Fibroblast of upper back skin (primary cell): Measurements from ENCODE around the gene GPC5.
"Not testable (repeated sequence)": the region's sequence is repeated elsewhere in the genome, so short reads cannot be mapped to it uniquely, and the experiment has no call there.

Experiments used
- DNase-seq: peaks from one replicate; pipeline ENCODE4 v3.0.0-alpha.2; 2013

GPC5 gene

GRCh38 chr13:91398413-91399188, at the start of gene GPC5:
Gene GPC5, plus strand, starts transcription at chr13:91398621.
- peak; percentile 39 for DNase-seq

- DNase-seq: peak; percentile 83
These were observed 49.5 kb upstream of the GPC5 start for GRCh38 chr13:91348906-91349435.

- no peak for DNase-seq
These were observed 48.2 kb upstream of the GPC5 start for GRCh38 chr13:91349992-91350911.

- no peak for DNase-seq
These were observed 47.3 kb upstream of the GPC5 start for GRCh38 chr13:91351123-91351522.

GRCh38 chr13:91351980-91352379, 46.4 kb upstream of the GPC5 start:
- DNase-seq: no peak

GRCh38 chr13:91352891-91353290, 45.5 kb upstream of the GPC5 start:
- DNase-seq: not testable (repeated sequence)

DNA sequence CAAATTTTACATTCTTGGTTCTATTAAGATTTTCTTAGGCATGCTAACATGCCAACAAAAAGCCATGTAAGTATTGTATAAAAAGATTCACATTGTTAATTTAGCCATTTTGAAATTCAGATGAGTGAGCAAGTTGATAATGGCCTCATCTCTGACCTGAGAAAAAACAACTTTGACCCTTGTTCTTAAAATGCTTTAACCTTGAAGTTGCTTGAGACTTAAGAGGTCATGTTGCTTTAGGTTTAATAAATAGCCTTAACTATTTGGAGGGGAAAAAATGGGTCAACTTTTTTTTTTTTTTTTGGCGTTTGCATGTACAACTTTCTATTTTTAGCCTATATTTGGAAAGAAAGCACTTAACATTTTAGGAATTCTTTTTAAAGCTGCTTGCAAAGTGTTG, 44.9 kb upstream of the GPC5 start:
- no peak for DNase-seq

DNA sequence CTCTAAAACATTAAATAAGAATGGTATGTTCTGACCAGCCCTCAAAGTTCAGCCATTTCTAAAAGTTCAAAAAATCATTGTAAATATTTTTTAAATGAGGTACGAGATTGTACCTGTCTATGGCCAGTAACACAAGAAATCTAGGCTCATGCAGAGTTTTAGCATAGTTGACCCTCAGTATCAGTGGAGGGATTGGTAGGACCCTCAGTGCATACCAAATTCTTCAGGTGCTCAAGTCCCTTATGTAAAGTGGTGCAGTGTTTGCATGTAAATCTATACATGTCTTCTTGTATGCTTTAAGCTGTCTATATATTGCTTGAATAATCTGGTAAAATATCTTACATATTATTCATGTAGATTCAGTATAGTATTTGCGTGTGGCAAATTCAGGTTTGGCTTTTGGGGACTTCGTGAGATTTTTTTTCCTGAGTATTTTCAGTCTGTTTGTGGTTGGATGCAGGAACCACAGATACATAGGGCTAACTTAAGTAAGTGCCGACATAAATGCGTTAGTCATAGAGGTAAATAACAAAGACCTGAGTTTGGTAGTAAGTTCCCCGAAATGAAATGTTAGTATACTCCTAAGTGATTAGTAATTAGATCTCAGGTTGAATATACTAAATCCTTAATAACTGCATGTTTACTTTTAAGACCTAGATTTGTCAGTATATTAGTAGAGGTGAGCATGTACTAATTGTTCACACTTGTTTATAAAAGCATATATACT, 43.2 kb upstream of the GPC5 start:
- no peak for DNase-seq

- no peak for DNase-seq
These were observed 42.4 kb upstream of the GPC5 start for GRCh38 chr13:91355826-91356710.

DNA sequence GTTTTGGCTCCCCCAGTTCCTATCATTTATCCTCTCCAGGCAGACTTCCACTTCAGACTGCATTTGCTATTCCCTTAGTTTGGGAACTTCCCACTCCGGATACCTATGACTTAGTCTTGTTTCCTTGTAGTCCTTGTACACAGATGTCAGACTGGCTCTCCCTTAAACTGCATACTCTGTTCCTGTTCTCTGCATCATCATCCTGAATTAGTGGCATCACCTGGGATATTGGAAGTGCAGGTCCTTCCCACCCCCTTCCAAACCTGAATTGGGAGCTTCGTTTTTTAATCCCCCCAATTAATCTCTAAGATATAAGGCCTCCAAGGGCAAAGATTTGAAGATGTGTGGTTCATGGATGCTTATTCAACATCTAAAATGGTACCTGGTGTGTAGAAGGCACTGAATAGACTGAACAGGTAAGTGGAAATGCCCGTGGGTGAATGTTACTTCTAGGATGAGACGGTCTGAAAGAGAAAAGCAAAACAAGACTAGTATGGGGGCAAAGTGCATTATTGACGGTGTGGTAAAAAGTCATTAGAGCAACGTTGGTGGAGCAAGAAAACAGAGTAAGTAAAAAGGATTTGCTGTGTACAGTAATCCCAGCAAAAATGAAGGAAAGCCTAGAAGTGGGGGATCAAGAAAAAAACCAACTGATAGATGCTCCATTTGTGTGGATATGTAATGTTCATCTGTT, 41.4 kb upstream of the GPC5 start:
- DNase-seq: no peak

- no peak for DNase-seq
These were observed 40.6 kb upstream of the GPC5 start for GRCh38 chr13:91357613-91358386.

DNA sequence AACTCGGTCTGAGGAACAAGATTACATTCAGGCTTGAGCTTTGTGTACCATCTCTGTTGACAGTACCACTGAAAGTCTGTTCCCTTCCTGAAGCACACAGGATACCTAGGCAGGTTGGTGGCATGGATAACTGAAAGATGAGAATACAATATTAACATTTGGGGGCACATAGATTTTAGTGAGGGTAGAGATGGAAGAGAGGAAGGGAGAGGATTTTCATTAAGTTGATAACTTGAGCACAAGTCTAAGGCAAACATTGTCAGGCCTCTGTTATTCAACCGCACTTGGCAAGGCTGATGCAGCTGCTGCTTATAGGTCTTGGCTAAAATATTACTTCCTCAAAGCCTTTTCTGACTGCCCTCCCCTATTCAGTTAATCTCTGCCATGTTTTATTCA, 40.0 kb upstream of the GPC5 start:
- no peak for DNase-seq

DNA sequence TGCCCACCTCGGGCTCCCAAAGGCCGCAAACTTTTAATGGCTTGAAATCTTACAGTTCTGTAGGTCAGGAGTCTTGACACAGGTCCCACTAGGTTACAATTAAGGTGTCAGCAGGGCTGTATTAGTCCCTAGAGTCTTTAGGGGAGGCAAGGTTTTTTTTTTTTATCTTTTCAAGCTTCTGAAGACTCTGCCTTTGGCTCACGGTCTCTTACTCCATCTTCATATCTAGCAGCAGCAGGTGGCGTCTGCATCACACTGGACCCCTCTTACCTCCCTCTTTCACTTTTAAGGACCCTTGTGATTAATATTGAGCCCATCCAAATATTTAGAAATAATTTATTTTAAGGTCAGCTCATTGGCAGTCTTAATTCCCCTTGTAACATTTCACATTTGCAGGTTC, 39.3 kb upstream of the GPC5 start:
- no peak for DNase-seq

GRCh38 chr13:91359631-91360030, 38.8 kb upstream of the GPC5 start:
- no peak for DNase-seq

DNA sequence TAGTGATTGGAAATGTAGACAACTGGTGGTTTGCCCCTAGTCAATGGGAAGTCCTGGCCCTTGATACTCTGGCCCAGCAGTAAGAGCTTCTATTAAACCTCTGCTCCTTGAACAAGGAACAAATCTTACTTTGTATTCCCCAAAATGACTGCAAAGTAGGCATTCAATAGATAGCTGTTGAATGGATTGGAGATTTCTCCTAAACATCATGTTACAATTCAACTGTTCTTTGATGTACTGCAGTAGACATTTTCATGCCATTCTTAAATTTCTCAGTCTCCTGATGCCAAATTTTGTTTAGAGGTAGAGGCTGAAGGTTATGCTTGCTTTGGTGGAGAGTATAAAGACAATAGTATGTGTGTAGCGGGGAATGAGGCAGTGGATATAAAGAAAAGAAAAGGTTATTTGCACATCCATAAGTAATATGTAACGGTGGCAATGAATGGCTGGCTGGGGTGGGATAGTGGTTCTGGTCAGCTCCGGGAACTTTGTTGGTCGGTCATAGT, 38.1 kb upstream of the GPC5 start:
- DNase-seq: no peak

DNA sequence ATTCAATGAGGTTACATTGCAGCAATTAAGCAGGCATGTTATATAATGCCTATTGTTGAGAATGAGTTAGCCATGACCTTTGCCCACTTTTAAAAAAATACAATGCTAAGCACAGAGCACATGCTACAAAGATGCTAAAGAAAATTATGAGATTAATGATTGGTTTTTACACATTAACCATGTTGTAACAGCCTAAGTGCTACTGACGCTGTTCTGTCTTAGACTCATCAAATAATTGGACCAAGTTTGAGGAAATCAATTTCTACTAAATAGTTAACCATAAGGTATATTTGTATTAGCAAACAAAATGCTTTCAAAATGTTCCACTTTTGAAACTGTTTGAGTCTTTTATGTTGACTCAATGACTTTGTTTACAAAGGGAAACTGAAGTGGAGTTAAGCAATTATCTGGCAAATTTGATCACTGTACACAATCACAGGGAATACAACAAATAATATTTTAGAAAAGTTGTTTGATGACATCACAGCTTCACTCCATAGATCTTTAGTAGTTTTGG, 36.6 kb upstream of the GPC5 start:
- DNase-seq: no peak

DNA sequence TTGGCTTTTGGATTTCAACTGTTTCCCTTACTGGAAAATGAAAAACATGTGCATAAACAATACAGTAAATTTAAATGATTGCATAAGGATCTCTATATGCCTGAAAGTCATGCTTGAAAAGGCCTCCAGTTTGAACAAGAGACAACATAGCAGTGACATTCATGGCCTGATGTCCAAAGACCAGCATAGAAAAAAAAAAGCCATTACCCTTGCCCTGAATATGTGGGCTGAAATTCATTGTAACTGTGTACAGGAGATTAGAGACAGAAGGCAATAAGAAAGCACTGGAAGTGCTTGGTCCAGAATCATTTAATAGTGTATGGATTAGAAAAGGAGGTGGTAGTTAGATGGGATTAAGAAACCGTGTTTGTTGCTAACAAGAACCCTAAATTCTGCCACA, 35.5 kb upstream of the GPC5 start:
- no peak for DNase-seq

DNA sequence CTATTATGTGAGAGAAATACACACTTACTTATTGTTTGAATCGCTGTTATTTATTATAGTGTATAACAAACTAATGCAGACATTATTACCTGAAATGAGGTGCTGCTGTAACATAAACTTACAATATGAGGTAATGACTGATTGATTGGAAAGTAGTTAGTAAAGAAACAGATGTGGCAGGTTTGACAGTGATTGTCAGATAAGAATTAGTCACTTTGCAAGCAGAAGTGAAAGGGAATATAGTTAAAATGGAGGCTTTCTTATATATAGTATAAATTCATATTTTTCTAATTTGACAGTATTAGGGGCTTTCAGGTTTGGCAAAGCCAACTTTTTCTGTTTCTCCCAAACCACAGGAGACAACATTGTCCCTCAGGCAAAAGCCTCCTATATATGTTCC, 30.3 kb upstream of the GPC5 start:
- DNase-seq: no peak

DNA sequence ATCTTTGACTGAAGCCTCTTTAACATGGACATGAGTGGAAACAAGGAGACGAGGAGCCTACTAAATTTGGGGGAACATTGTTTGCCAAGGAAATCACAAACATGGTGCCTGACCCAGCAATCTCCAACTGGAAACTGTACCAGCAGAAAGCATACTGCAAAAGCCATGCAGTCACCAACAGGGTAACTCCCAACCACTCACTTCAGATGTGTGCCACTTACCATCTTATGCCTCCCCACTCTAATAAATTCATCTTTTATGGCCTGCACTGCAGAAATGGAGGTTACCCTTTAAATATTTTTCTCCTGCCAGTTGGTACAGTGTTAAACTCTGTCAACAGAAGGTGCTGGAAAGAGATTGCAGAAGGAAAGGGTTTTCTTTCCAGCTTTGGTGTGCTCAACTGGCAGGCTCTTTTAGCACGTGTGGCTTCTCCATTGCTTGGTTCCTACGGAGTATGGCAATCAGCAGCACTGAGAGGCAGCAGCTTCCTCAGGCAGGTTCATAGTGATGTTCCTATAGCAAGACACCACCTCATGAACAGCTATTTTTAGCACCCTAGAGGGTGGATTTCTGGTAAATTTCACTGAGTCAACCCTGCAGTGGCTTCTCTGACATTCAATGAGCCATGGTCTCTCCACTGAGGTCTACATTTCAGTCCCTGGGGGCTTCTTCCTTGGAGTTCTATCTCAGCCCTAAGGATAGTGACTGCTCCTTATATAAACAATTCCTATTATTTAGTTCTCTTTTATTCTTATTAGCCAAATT, 29.6 kb upstream of the GPC5 start:
- peak; percentile 58 for DNase-seq
